ENCODE data around the gene PYGM.

PYGM gene

GRCh38 chr11:64728757-64729365 is 30.9 kb downstream of the PYGM start:
- TF ChIP-seq CTCF (IDR thresholded peaks at IDR 0.05): no peak
- DNase-seq: no peak
- no peak overlapping the region for H3K4me3 ChIP-seq
- no peak overlapping the region for H3K27ac ChIP-seq
- no peaks in the 10 kb centered on the region for H3K27me3 ChIP-seq
- no peaks in the 10 kb centered on the region for H3K9me3 ChIP-seq
- peaks cover 0 to 5% (median 0%) of the 10 kb centered on the region in 4 donors for H3K4me1 ChIP-seq
- H3K36me3 ChIP-seq: peaks cover 32 to 55% (median 45%) of the 10 kb centered on the region in 3 donors
- intact Hi-C loops (cut with DNase I; ENCODE audit: low total_unique reads): loop anchor here (10.0 kb wide), 2 partner anchors 74 to 344 kb away; no protein-coding TSS in a partner anchor

- peaks cover 0 to 12% (median 4%) of the 10 kb centered on the region in 4 donors for H3K4me1 ChIP-seq
- H3K9me3 ChIP-seq: no peaks in the 10 kb centered on the region
- peaks cover 26 to 36% (median 29%) of the 10 kb centered on the region in 3 donors for H3K36me3 ChIP-seq
- no peak overlapping the region for H3K4me3 ChIP-seq
- no peak for DNase-seq
- no peak for TF ChIP-seq CTCF (IDR thresholded peaks at IDR 0.05)
- no peak overlapping the region for H3K27ac ChIP-seq
- H3K27me3 ChIP-seq: peaks cover 0 to 10% of the 10 kb centered on the region in 2 donors
- intact Hi-C loops (cut with DNase I; ENCODE audit: low total_unique reads): loop anchor here (10.0 kb wide), 2 partner anchors 72 to 342 kb away; no protein-coding TSS in a partner anchor
Observed at GRCh38 chr11:64726867-64727530, 32.8 kb downstream of the PYGM start.

- peaks cover 0 to 18% of the 10 kb centered on the region in 2 donors for H3K27me3 ChIP-seq
- DNase-seq: no peak
- TF ChIP-seq CTCF (IDR thresholded peaks at IDR 0.05): no peak
- intact Hi-C loops (cut with DNase I; ENCODE audit: low total_unique reads): loop anchor here (10.0 kb wide), 2 partner anchors 71 to 341 kb away; no protein-coding TSS in a partner anchor
- H3K4me3 ChIP-seq: no peak overlapping the region
- H3K4me1 ChIP-seq: peaks cover 0 to 12% (median 4%) of the 10 kb centered on the region in 4 donors
- no peaks in the 10 kb centered on the region for H3K9me3 ChIP-seq
- peaks cover 21 to 30% (median 26%) of the 10 kb centered on the region in 3 donors for H3K36me3 ChIP-seq
- H3K27ac ChIP-seq: no peak overlapping the region
Observed at GRCh38 chr11:64726211-64726641, 33.5 kb downstream of the PYGM start.

- Histone ChIP-seq H3K9me3 (no peaks in the 10 kb centered on the region), H3K36me3 (peaks cover 17 to 21% (median 21%) of the 10 kb centered on the region in 3 donors), H3K27ac (no peak overlapping the region), H3K27me3 (peaks cover 0 to 30% of the 10 kb centered on the region in 2 donors), H3K4me3 (no peak overlapping the region), H3K4me1 (peaks cover 0 to 10% (median 4%) of the 10 kb centered on the region in 4 donors)
- intact Hi-C loops (cut with DNase I; ENCODE audit: low total_unique reads): loop anchor here (5.0 to 10.0 kb wide), 4 partner anchors 70 to 340 kb away; no protein-coding TSS in a partner anchor
- TF ChIP-seq CTCF (IDR thresholded peaks at IDR 0.05): no peak
- no peak for DNase-seq
Observed at GRCh38 chr11:64724863-64725532, 34.8 kb downstream of the PYGM start.

All from tibial artery (tissue), 4 donors.